Measurements from ENCODE around the gene FNDC3B.

DNA sequence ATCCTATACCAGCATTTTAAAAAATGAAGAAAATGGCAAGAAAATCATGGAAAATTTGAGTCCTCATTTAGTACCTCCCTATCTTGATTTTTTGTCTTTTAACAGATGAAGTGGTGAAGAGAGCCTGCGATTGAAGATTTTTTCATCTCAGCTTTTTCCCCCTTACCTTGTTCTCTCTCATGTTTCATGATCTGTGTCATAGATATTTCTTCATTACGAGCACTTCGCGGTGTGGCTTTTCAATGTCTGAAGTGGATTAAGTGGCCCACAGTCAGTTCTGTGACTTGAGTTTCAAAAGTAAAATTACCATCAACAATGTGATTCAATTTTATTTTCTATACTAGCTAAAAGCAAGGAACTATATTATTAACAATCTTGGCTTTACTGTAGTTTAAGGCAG is 147.2 kb downstream of the FNDC3B start:
- TF ChIP-seq, protein P1, sequence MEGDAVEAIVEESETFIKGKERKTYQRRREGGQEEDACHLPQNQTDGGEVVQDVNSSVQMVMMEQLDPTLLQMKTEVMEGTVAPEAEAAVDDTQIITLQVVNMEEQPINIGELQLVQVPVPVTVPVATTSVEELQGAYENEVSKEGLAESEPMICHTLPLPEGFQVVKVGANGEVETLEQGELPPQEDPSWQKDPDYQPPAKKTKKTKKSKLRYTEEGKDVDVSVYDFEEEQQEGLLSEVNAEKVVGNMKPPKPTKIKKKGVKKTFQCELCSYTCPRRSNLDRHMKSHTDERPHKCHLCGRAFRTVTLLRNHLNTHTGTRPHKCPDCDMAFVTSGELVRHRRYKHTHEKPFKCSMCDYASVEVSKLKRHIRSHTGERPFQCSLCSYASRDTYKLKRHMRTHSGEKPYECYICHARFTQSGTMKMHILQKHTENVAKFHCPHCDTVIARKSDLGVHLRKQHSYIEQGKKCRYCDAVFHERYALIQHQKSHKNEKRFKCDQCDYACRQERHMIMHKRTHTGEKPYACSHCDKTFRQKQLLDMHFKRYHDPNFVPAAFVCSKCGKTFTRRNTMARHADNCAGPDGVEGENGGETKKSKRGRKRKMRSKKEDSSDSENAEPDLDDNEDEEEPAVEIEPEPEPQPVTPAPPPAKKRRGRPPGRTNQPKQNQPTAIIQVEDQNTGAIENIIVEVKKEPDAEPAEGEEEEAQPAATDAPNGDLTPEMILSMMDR (IDR thresholded peaks at IDR 0.05; ENCODE audit: low read length) = no peak
- TF ChIP-seq EZH2 (optimal IDR thresholded peaks at IDR 0.05; ENCODE audit: low read depth, low read length) = no peak
